Esophagus squamous epithelium (tissue), 4 donors: ENCODE measurements around the gene GRIN2C.

Experiments used
- POLR2A ChIP-seq, 4 donors: fragments of 450-650 bp; IDR thresholded peaks; one replicate each; pipeline ENCODE4 v1.6.1; 2017; ENCODE audit warnings: antibody characterized with exemption in 4 of 4, mild to moderate bottlenecking in 4 of 4, moderate library complexity in 3 of 4
- TF ChIP-seq, protein P1 (sequence below), 6 experiments: fragments of 450-650 bp in 4 of 6; fragments of 200-600 bp in 2 of 6; sonication (generic) in 2 of 6; IDR thresholded peaks; one replicate each; pipeline ENCODE4 v1.5.1; 2016 to 2019; ENCODE audit warnings: antibody characterized with exemption in 6 of 6, mild to moderate bottlenecking in 4 of 6, moderate library complexity in 4 of 6

DNA sequence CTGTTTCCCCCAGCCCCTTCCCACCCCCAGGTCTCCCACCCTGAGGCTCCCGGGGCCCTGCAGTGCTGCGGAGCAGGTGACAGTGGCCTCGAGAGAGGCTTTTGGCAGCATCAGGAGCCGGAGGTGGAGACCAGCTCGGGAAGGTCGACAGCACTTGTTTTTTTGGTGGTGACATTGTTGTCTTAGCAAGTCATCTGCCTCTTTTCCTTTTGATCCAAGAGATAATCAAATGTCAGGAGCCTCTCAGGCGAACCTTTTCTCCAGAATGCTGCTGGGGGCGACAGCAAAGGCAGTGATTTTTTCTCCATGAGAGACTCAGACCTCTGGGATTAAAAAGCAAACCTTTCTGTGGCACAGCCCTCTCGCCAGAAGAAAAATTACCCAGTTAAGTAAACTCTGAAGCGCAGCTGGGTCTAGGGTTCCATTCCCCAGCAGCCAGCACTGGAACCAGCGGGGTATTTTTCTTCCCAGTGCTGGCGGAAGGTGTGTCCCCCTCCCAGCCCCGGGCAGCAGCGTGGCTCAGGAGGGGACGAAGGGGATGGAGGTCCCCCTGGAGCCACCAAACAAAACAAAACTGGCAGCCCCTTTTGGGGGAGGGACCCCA lies 37.2 kb downstream of the GRIN2C start:
- TF ChIP-seq POLR2A (IDR thresholded peaks at IDR 0.05), result no peak
- TF ChIP-seq, protein P1, sequence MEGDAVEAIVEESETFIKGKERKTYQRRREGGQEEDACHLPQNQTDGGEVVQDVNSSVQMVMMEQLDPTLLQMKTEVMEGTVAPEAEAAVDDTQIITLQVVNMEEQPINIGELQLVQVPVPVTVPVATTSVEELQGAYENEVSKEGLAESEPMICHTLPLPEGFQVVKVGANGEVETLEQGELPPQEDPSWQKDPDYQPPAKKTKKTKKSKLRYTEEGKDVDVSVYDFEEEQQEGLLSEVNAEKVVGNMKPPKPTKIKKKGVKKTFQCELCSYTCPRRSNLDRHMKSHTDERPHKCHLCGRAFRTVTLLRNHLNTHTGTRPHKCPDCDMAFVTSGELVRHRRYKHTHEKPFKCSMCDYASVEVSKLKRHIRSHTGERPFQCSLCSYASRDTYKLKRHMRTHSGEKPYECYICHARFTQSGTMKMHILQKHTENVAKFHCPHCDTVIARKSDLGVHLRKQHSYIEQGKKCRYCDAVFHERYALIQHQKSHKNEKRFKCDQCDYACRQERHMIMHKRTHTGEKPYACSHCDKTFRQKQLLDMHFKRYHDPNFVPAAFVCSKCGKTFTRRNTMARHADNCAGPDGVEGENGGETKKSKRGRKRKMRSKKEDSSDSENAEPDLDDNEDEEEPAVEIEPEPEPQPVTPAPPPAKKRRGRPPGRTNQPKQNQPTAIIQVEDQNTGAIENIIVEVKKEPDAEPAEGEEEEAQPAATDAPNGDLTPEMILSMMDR (IDR thresholded peaks at IDR 0.05), result no peak
